Fibroblast of mammary gland (primary cell): Measurements from ENCODE around the gene TRERF1.

Source experiments
- DNase-seq: peaks from one replicate; pipeline ENCODE4 v3.0.0-alpha.2; 2010; ENCODE audit warnings: low read depth
- H3K4me3 ChIP-seq: 2 replicates; pipeline ENCODE4 v1.5.1; 2011; ENCODE audit warnings: low read depth, mild to moderate bottlenecking, low read length, moderate library complexity; ENCODE audit not compliant: control insufficient read depth
- TF ChIP-seq, protein P1 (sequence below): conservative IDR thresholded peaks from 2 replicates; pipeline ENCODE4 v1.5.1; 2011; ENCODE audit warnings: low read depth, low read length, inconsistent platforms; ENCODE audit not compliant: control insufficient read depth, insufficient read depth

Gene TRERF1

DNA sequence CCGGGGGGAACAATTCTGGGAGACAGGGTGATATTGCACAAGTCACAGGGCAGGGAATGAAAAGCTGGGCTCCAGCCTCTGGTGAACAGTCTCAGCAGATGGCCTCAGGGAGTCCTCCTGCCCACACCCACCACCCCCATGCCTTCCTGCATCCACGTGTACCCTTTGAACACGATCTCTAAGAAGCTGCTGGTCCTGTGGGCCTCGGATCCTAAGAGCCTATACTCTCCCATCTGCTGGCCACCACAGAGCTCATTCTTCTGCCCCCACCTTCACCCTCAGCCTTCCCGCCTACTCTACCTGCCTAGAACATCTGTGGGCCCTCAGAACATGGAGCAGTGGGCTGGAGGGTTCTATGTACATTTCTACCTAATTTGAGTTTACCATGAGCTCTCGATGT, 60.3 kb downstream of the TRERF1 start:
- TF ChIP-seq, protein P1, sequence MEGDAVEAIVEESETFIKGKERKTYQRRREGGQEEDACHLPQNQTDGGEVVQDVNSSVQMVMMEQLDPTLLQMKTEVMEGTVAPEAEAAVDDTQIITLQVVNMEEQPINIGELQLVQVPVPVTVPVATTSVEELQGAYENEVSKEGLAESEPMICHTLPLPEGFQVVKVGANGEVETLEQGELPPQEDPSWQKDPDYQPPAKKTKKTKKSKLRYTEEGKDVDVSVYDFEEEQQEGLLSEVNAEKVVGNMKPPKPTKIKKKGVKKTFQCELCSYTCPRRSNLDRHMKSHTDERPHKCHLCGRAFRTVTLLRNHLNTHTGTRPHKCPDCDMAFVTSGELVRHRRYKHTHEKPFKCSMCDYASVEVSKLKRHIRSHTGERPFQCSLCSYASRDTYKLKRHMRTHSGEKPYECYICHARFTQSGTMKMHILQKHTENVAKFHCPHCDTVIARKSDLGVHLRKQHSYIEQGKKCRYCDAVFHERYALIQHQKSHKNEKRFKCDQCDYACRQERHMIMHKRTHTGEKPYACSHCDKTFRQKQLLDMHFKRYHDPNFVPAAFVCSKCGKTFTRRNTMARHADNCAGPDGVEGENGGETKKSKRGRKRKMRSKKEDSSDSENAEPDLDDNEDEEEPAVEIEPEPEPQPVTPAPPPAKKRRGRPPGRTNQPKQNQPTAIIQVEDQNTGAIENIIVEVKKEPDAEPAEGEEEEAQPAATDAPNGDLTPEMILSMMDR, result no peak
- H3K4me3 ChIP-seq, result no peak overlapping the region
- DNase-seq, result no peak

DNA sequence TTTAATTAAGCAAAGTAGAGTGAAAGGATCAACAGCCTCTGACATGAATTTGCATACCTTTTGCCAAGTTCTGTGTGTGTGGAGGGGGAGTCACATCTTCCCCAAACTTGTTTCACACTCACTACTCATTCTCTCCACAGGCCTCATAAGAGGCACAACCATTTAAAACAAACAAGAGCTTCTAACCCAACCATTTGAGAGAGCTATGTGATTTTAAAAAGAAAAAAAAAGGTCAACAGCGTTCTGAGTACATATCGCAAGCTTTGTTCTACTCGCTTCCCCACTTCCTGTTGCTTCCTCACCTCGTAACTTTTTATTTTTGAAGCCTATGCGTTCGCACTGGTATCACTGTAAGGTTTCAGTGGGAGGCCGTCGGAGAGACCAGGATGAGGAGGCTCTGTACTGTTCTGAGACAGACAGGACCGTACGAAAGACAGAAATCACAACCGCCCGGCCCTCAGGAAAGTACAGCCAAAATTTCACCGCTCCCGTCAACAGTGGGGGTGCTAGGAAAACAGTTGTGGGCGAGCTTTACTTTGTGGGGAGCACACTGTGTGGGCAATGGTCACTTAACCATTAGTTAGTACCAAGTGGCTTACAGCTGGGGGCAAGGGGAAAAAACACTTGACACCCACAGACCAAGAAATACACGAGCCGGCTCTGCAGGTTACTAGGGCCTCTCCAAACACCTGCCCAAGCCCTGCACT, 61.3 kb downstream of the TRERF1 start:
- H3K4me3 ChIP-seq, result no peak overlapping the region
- TF ChIP-seq, protein P1, result no peak
- DNase-seq, result no peak

GRCh38 chr6:42389736-42390135, 62.0 kb downstream of the TRERF1 start:
- no peak overlapping the region for H3K4me3 ChIP-seq
- DNase-seq, result no peak
- TF ChIP-seq, protein P1, result no peak

DNA sequence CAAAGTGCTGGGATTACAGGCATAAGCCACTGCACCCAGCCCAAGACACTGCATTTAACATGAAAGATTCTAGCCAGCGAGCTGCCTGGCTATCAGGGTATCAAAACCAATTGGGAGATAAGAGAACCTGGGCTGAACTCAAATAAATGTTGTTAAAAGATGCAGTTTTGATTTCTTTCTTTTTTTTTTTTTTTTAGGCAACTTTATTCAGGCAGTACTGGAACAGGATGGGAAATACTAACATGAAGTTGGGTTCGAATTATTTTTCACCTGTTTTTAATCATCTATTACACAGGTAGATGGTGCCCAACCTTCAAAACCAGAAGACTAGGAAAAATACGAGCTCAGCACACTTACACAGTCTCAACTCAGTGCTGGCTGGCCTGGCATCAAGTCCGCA, 63.7 kb downstream of the TRERF1 start:
- TF ChIP-seq, protein P1, result no peak
- DNase-seq, result no peak
- no peak overlapping the region for H3K4me3 ChIP-seq

GRCh38 chr6:42387336-42387735, 64.4 kb downstream of the TRERF1 start:
- DNase-seq, result no peak
- H3K4me3 ChIP-seq, result no peak overlapping the region
- TF ChIP-seq, protein P1, result no peak

GRCh38 chr6:42385339-42385738, 66.4 kb downstream of the TRERF1 start:
- H3K4me3 ChIP-seq, result no peak overlapping the region
- DNase-seq, result no peak
- TF ChIP-seq, protein P1, result no peak

- DNase-seq, result no peak
- H3K4me3 ChIP-seq, result no peak overlapping the region
- TF ChIP-seq, protein P1, result no peak
Measured at GRCh38 chr6:42383421-42384205, 68.1 kb downstream of the TRERF1 start.
